ENCODE measurements around the gene SEMA6C.
"Not testable (repeated sequence)": the region's sequence is repeated elsewhere in the genome, so short reads cannot be mapped to it uniquely, and the experiment has no call there.

SEMA6C gene

DNA sequence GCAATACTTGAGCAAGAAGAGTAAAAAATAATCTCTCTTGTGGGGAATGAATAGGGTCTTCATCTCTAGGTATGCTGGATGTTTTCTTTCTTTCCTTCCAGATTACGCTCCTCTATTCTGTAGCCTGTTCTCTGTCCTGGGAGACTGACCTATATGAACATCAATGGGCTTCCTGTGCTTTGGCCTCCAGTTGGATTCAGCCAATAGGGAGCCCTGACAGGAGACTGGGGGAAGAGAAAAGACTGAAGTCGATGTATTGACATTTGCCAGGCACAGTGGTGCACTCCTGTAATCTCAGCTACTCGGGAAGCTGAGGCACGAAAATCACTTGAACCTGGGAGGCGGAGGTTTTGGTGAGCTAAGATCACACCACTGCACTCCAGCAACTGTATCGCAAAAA is 17.6 kb downstream of the SEMA6C start:
- DNase-seq: no peak

DNA sequence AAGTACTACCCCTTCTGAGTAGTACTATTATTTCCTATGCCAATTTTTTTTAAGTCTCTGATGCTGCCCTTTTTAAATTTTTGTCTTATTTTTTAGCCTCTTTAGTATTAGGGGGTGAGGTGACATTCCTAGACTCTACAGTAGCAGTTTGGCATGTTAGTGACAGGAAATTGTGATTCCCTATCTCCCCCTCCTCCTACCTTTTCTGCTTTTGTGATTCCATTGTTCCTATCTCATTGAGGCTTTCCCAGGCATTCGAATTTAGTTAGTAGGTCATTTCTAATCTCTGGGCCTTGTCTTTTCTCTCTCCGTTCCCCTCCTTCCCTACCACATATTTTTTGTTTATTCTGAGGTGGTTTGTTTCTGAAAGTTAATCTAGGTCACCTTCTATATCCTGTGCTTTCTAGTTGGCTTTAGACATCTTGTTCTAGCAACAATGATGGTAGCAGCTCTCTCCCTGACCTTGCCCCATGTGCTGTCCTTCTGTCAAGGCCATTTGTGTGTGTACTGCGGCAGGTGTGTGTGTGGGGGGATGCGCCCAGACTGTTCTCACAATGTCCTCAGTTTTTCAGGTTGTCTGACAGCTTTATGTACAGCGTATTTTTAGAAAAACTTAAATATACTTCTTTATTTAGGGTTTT is 21.5 kb downstream of the SEMA6C start:
- DNase-seq: no peak

DNA sequence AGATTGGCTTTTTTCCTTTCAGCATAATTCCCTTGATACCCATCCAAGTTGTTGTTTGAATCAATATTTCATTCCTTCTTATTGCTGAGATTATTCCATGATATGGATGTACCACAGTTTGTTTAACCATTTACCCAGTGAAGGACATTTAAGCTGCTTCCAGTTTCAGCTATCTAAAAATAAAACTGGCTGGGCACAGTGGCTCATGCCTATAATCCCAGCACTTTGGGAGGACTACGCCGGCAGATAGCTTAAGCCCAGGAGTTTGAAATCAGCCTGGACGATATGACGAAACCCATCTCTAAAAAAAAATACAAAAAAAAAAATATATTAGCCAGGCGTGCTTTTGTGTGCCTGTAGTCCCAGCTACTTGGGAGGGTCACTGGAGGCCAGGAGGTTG is 32.6 kb downstream of the SEMA6C start:
- no peak for DNase-seq

DNA sequence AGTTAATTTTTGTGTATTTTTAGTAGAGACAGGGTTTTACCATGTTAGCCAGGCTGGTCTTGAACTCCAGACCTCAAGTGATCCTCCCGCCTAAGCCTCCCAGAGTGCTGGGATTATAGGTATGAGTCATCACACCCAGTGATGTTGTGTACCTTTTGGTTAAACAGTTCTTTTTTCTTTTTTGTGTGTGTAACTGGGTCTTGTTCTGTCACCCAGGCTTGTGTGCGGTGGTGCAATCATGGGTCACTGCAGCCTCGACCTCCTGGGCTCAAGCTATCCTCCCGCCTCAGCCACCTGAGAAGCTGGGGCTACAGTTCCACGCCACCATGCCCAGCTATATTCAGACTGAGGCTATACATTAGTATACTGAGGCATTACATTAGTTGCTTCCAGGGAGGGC is 38.1 kb downstream of the SEMA6C start:
- no peak for DNase-seq

DNA sequence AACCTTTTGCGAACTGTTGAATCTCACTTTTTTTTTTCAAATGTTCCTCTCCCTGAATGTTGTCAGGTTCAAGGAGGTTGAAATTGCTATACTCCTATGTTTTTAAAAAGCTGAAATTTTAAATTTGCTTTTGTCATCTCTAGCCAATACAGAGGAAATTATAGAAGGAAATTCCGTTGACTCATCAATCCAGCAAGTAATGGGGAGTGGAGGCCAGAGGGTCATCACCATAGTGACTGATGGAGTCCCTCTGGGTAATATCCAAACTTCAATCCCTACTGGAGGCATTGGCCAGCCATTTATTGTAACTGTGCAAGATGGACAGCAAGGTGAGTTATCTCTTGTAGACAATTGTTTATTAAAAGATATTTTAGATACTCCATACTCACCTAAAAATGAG is 39.5 kb downstream of the SEMA6C start:
- DNase-seq: no peak

DNA sequence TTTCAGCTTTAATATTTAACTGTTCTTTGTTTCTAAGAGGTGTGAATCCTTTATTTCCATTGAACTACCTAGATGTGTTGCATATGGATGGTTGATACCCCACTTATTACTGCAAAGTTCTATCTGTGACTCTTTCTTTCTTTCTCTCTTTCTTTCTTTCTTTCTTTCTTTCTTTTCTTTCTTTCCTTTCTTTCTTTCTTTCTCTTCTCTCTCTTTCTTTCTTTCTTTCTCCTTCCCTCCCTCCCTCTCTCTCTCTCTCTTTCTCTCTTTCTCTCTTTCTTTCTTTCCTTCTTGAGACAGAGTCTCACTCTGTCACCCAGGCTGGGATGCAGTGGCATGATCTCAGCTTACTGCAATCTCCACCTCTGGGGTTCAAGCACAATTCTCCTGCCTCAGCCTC is 41.8 kb downstream of the SEMA6C start:
- no peak for DNase-seq

GRCh38 chr1:151098126-151098525 is 48.3 kb downstream of the SEMA6C start:
- DNase-seq: no peak

DNA sequence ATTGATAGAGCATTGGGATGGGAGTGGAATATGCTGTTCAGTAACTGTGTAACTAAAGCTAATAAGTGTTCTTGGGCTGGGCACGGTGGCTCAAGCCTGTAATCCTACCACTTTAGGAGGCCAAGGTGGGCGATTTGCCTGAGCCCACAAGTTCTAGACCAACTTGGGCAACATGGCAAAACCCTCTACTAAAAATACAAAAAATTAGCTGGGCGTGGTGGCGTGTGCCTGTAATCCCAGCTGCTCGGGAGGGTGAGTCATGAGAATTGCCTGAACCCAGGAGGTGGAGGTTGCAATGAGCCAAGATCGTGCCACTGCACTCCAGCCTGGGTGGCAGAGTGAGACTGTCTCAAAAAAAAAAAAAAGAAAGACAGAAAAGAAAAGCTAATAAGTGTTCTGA is 49.0 kb downstream of the SEMA6C start:
- DNase-seq: not testable (repeated sequence)

DNA sequence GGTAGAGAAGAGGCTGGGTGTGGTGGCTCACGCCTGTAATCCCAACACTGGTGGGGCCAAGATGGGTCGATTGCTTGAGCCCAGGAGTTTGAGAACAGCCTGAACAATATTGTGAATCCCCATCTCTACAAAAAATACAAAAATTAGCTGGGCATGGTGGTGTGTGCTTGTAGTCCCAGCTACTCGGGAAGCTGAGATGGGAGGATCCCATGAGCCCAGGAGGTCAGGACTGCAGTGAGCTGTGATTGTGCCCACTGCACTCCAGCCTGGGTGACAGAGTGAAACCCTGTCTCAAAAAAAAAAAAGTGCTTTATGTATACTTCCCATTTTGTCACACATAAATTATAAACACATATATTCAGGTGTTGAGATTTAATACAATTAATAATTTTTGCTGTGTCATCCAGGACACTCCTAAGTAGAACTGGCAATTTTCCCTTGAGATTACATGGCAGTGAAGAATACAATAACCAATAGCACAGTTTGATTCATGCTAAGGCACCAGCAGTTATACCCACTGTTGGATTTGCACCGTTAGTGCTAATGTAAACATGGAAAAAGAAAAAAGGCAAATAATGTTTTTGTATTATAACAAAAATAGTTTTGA is 60.4 kb downstream of the SEMA6C start:
- DNase-seq: no peak

Measured in stimulated activated CD4-positive, alpha-beta T cell treated with anti-CD3 and anti-CD28 coated beads, Interleukin-4, amount 100 ng/mL, for 4 hours (primary cell).